ENCODE measurements around the gene PATE2.

Gene PATE2

DNA sequence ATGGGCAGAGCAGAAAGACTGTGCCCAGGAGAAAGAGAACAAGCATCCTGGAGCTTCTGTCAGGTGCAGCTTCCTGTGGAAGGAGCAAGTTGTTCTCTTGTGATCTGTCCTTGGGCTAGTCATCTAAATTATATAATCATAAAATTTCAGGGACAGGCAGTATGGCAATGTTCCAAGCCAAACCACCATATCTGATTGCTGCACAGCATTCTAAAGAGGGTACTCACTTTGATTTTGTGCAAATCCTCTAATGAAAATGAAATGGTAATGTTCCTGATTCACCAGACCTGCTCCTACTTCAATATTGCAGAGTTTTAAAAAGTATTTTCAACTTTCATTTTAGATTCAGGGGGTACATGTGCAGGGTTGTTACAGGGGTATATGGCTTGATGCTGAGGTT, at the start of gene PATE2:
Gene PATE2, minus strand, starts transcription at position 101 of the 400 bp plus-strand sequence. Its CDS starts 55 bp downstream, at position 46.
- H3K4me3 ChIP-seq (ENCODE audit: low read depth, low read length), result no peak within 1 kb of the TSS
- in situ Hi-C loops (cut with HindIII; ENCODE audit: low sequenced_read_pairs), result no loop called here
- DNase-seq (ENCODE audit: low read depth), result no peak
- no peak for TF ChIP-seq CTCF (IDR thresholded peaks at IDR 0.05; ENCODE audit: low read depth, low read length, missing control alignments)

- no peak for DNase-seq (ENCODE audit: low read depth)
- in situ Hi-C loops (cut with HindIII; ENCODE audit: low sequenced_read_pairs), result no loop called here
- TF ChIP-seq CTCF (IDR thresholded peaks at IDR 0.05; ENCODE audit: low read depth, low read length, missing control alignments), result no peak
- H3K4me3 ChIP-seq (ENCODE audit: low read depth, low read length), result no peak overlapping the region
Measured at GRCh38 chr11:125807909-125808308, 29.3 kb upstream of the PATE2 start.

DNA sequence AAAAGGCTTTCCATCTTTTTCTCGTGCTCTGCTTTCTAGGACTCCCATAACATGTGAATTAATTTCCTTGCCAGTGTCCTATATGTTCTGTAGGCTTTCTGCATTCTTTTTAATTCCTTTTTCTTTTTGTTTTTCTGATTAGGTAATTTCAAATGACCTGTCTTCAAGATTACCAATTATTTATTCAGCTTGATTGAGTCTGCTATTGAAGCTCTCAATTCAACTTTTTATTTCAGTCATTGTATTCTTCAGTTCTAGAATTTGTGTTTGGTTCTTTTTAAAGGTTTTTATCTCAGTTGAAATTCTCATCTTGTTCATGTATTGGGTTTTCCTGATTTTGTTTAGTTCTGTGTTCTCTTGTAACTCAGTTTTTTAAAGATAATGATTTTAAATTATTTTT, 23.8 kb upstream of the PATE2 start:
- in situ Hi-C loops (cut with HindIII; ENCODE audit: low sequenced_read_pairs), result no loop called here
- H3K4me3 ChIP-seq (ENCODE audit: low read depth, low read length), result no peak overlapping the region
- DNase-seq (ENCODE audit: low read depth), result no peak
- TF ChIP-seq CTCF (IDR thresholded peaks at IDR 0.05; ENCODE audit: low read depth, low read length, missing control alignments), result no peak

GRCh38 chr11:125799808-125800207, 21.2 kb upstream of the PATE2 start:
- no peak for TF ChIP-seq CTCF (IDR thresholded peaks at IDR 0.05; ENCODE audit: low read depth, low read length, missing control alignments)
- in situ Hi-C loops (cut with HindIII; ENCODE audit: low sequenced_read_pairs), result no loop called here
- DNase-seq (ENCODE audit: low read depth), result no peak
- H3K4me3 ChIP-seq (ENCODE audit: low read depth, low read length), result no peak overlapping the region

DNA sequence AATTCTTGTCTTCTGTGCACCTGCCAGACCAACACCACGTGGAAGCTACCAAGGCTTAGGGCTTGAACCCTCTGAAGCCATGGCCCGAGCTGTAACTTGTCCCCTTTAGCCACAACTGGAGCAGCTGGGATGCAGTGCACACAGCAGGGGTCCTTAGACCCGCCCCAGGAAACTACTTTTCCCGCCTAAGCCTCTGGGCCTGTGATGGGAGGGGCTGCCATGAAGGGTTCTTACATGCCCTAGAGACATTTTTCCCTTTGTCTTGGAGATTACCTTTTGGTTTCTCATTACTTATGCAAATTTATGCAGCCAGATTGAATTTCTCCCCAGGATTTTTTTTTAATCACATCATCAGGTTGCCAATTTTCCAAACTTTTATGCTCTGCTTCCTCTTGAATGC, 19.0 kb upstream of the PATE2 start:
- TF ChIP-seq CTCF (IDR thresholded peaks at IDR 0.05; ENCODE audit: low read depth, low read length, missing control alignments), result no peak
- H3K4me3 ChIP-seq (ENCODE audit: low read depth, low read length), result no peak overlapping the region
- in situ Hi-C loops (cut with HindIII; ENCODE audit: low sequenced_read_pairs), result no loop called here
- no peak for DNase-seq (ENCODE audit: low read depth)

DNA sequence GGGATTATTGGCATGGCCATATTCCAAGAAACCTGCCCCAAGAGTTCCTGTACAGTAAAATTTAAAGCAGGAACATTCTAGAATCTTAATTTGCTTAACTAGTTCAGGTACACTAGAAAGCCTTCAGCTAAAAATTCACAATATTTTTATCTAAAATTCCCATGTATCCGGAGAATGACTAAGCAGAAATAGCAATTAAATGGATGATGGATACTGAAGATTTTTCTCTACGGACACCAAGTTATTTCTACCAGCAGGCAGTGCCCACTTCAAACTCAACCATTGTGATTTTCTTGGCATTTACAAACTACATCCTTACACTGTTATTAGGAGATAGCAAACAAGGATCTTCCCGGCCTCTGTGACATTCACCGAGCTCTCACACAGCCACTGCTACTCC, 12.2 kb upstream of the PATE2 start:
- DNase-seq (ENCODE audit: low read depth), result no peak
- no peak for TF ChIP-seq CTCF (IDR thresholded peaks at IDR 0.05; ENCODE audit: low read depth, low read length, missing control alignments)
- in situ Hi-C loops (cut with HindIII; ENCODE audit: low sequenced_read_pairs), result no loop called here
- no peak overlapping the region for H3K4me3 ChIP-seq (ENCODE audit: low read depth, low read length)

GRCh38 chr11:125787827-125788226, 9.2 kb upstream of the PATE2 start, which contains the start of gene PATE3:
Gene PATE3, plus strand, starts transcription at chr11:125788127. Its CDS starts 25 bp downstream, at chr11:125788152.
- DNase-seq (ENCODE audit: low read depth), result no peak
- in situ Hi-C loops (cut with HindIII; ENCODE audit: low sequenced_read_pairs), result no loop called here
- no peak for TF ChIP-seq CTCF (IDR thresholded peaks at IDR 0.05; ENCODE audit: low read depth, low read length, missing control alignments)

More at GRCh38 chr11:125787827-125788226, 9.2 kb upstream of the PATE2 start, which contains the start of gene PATE3:
- no peak within 1 kb of the TSS for H3K4me3 ChIP-seq (ENCODE audit: low read depth, low read length)
